ENCODE results near the gene MCC.

The MCC gene

DNA sequence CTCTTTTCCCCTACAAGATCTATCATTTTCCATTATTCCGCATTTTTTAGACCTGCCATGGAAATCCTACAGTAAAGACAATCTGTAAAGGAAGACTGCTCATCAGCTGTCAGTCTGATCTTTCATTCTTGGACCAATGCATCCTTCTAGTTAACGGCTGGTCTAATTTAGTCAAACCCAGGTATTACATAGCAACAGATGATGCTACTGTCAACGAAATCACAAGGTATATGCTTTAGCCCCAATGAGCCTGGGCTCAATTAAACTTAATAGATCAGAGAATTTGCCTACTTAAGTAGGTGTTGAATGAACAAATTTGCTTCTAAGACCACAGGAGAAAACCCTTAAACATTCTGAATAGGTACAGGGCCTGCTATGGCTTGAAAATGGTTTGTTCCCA is 260.5 kb downstream of the MCC start:
- Mint-ChIP-seq H3K36me3 (ENCODE audit: insufficient read depth) (no peaks in the 10 kb centered on the region), H3K27ac (no peak overlapping the region), H3K4me1 (ENCODE audit: low read depth in 2 of 2) (no peaks in the 10 kb centered on the region), H3K27me3 (peaks cover 17 to 33% of the 10 kb centered on the region in 2 donors), H3K9me3 (no peaks in the 10 kb centered on the region), H3K4me3 (no peak overlapping the region)
- ATAC-seq (replicated peaks) (no peak), DNase-seq (no peak)

- DNase-seq (no peak), ATAC-seq (replicated peaks) (no peak)
- Mint-ChIP-seq H3K27ac (no peak overlapping the region), H3K4me3 (no peak overlapping the region), H3K27me3 (peaks cover 17 to 34% of the 10 kb centered on the region in 2 donors), H3K36me3 (ENCODE audit: insufficient read depth) (no peaks in the 10 kb centered on the region), H3K9me3 (no peaks in the 10 kb centered on the region), H3K4me1 (ENCODE audit: low read depth in 2 of 2) (no peaks in the 10 kb centered on the region)
Observed at GRCh38 chr5:113226116-113226736, 262.0 kb downstream of the MCC start.

- Mint-ChIP-seq H3K27ac (no peak overlapping the region), H3K4me1 (ENCODE audit: low read depth in 2 of 2) (no peaks in the 10 kb centered on the region), H3K9me3 (no peaks in the 10 kb centered on the region), H3K36me3 (ENCODE audit: insufficient read depth) (no peaks in the 10 kb centered on the region), H3K27me3 (peaks cover 17 to 28% of the 10 kb centered on the region in 2 donors), H3K4me3 (no peak overlapping the region)
- DNase-seq (no peak), ATAC-seq (replicated peaks) (no peak)
Observed at GRCh38 chr5:113225259-113225658, 263.0 kb downstream of the MCC start.

DNA sequence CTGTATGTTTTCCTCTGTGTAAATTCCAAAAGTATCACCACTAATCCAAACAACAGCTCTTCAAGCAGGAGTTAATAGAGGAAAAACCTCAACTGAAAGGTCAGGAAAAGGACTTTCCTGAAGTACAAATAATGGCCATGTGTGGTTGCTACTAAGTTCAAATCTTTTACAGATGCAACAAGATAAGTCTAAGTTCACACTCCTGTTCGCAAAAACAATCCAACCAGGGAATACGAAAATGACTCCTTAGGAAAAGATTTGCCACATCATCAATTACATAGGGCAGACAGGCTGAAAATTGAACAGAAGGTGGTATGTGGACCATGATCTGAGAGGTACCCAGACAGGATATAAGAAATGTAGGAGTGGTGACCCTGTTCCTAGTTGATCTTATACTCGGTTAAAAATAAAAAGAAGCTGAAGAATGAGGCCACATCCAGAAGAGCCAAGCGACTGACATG is 263.6 kb downstream of the MCC start:
- Mint-ChIP-seq H3K4me1 (ENCODE audit: low read depth in 2 of 2) (no peaks in the 10 kb centered on the region), H3K9me3 (no peaks in the 10 kb centered on the region), H3K27ac (no peak overlapping the region), H3K36me3 (ENCODE audit: insufficient read depth) (no peaks in the 10 kb centered on the region), H3K27me3 (peaks cover 17 to 28% of the 10 kb centered on the region in 2 donors), H3K4me3 (no peak overlapping the region)
- no peak for ATAC-seq (replicated peaks)
- no peak for DNase-seq

GRCh38 chr5:113223831-113224604 is 264.2 kb downstream of the MCC start:
- DNase-seq (no peak), ATAC-seq (replicated peaks) (no peak)
- H3K4me3 Mint-ChIP-seq, result no peak overlapping the region
- no peaks in the 10 kb centered on the region for H3K9me3 Mint-ChIP-seq
- H3K27me3 Mint-ChIP-seq, result peaks cover 17 to 27% of the 10 kb centered on the region in 2 donors
- no peaks in the 10 kb centered on the region for H3K4me1 Mint-ChIP-seq (ENCODE audit: low read depth in 2 of 2)
- no peaks in the 10 kb centered on the region for H3K36me3 Mint-ChIP-seq (ENCODE audit: insufficient read depth)
- no peak overlapping the region for H3K27ac Mint-ChIP-seq

DNA sequence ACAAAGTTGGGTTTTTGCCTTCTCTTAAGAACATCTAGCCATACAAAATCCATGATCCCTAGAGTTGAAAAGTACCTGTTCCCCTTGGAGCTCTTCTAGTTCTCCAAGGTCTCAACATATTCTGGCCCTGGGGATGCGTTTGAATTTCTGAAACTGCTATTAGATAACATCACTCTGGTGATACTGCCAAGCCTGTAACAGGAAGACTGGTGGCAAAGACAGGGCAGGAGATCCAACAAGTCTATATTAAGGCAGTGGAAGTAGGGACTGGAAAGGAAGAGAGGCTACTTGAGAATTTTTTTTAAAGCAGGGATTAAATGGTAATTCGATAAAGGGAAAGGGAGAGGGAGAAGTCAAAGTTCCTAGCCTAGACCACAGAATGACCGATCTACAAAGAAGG is 264.9 kb downstream of the MCC start:
- ATAC-seq (replicated peaks) (no peak), DNase-seq (no peak)
- no peaks in the 10 kb centered on the region for H3K4me1 Mint-ChIP-seq (ENCODE audit: low read depth in 2 of 2)
- H3K27me3 Mint-ChIP-seq, result peaks cover 13 to 20% of the 10 kb centered on the region in 2 donors
- H3K4me3 Mint-ChIP-seq, result no peak overlapping the region
- H3K9me3 Mint-ChIP-seq, result no peaks in the 10 kb centered on the region
- no peaks in the 10 kb centered on the region for H3K36me3 Mint-ChIP-seq (ENCODE audit: insufficient read depth)
- no peak overlapping the region for H3K27ac Mint-ChIP-seq

- Mint-ChIP-seq H3K4me3 (no peak overlapping the region), H3K27ac (no peak overlapping the region), H3K9me3 (no peaks in the 10 kb centered on the region), H3K4me1 (ENCODE audit: low read depth in 2 of 2) (no peaks in the 10 kb centered on the region), H3K27me3 (peaks cover 11 to 17% of the 10 kb centered on the region in 2 donors), H3K36me3 (ENCODE audit: insufficient read depth) (no peaks in the 10 kb centered on the region)
- DNase-seq (no peak), ATAC-seq (replicated peaks) (no peak)
Observed at GRCh38 chr5:113221294-113222176, 266.7 kb downstream of the MCC start.

- ATAC-seq (replicated peaks) (no peak), DNase-seq (no peak)
- H3K27me3 Mint-ChIP-seq, result peaks cover under 1 to 11% of the 10 kb centered on the region in 2 donors
- no peak overlapping the region for H3K4me3 Mint-ChIP-seq
- no peaks in the 10 kb centered on the region for H3K36me3 Mint-ChIP-seq (ENCODE audit: insufficient read depth)
- no peak overlapping the region for H3K27ac Mint-ChIP-seq
- H3K4me1 Mint-ChIP-seq (ENCODE audit: low read depth in 2 of 2), result no peaks in the 10 kb centered on the region
- no peaks in the 10 kb centered on the region for H3K9me3 Mint-ChIP-seq
Observed at GRCh38 chr5:113219695-113220094, 268.6 kb downstream of the MCC start.

DNA sequence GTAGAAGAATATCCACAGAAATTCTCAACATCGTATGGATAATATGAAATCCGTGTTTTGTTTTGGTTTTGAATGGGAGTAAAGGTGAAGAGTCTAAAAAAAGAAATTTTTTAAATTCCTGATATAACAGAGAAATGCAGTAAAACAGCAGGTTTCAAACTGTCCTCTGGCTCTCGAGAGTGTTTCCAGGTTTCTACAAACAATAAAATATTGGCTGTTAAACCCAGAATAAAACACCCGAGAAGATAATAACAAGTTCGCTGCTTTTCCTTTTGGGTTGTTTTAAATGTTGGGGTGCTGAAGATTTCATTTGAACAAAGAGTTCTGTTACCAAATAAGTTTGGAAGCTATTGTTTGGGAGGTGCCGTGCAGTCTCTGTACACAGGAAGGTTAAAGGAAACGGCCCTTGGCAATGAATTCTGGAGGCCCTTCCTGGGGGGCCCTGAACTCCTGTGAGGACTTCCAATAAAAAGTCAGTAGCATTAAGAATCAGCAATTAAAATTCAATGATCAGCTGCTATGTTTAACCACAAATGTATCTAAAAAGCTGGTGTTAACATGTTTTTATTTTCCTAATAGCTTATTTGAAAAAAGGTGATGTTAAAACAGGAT is 269.2 kb downstream of the MCC start:
- H3K4me3 Mint-ChIP-seq, result no peak overlapping the region
- H3K36me3 Mint-ChIP-seq (ENCODE audit: insufficient read depth), result no peaks in the 10 kb centered on the region
- ATAC-seq (replicated peaks) (no peak), DNase-seq (no peak)
- peaks cover 0 to 11% of the 10 kb centered on the region in 2 donors for H3K27me3 Mint-ChIP-seq
- H3K4me1 Mint-ChIP-seq (ENCODE audit: low read depth in 2 of 2), result no peaks in the 10 kb centered on the region
- no peaks in the 10 kb centered on the region for H3K9me3 Mint-ChIP-seq
- no peak overlapping the region for H3K27ac Mint-ChIP-seq

- Mint-ChIP-seq H3K4me3 (no peak overlapping the region), H3K27ac (no peak overlapping the region), H3K9me3 (no peaks in the 10 kb centered on the region), H3K27me3 (peaks cover 0 to 7% of the 10 kb centered on the region in 2 donors), H3K36me3 (ENCODE audit: insufficient read depth) (no peaks in the 10 kb centered on the region), H3K4me1 (ENCODE audit: low read depth in 2 of 2) (no peaks in the 10 kb centered on the region)
- ATAC-seq (replicated peaks), result no peak
- no peak for DNase-seq
Observed at GRCh38 chr5:113218200-113218599, 270.1 kb downstream of the MCC start.

DNA sequence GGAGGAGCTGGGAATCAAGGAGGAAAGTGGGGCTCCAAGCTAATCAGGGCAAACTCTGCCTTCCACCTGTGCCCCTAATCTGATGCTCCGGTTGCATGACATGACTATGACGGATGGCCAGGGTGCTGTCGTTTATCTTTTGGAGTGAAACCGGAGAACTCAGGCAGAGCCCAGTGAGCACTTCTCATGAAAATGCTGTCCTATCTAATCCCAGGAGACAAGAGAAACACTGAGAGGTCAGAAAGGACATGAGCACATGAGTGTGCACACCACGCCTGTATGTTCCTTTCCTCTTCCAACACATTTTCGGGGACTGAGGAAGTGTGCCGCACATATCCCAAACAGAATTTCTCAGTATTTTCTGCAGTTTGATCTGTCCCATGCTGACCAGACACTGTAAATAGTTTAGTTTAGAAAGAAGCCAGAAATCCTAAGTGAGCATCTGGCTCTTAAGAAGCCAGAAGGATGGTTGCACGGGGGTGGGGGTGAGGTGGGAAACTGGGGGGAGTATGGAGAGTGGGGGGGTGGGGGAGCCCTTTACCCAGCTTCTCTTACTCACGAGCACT is 270.6 kb downstream of the MCC start:
- H3K4me1 Mint-ChIP-seq (ENCODE audit: low read depth in 2 of 2), result no peaks in the 10 kb centered on the region
- H3K27ac Mint-ChIP-seq, result no peak overlapping the region
- no peaks in the 10 kb centered on the region for H3K36me3 Mint-ChIP-seq (ENCODE audit: insufficient read depth)

DNA sequence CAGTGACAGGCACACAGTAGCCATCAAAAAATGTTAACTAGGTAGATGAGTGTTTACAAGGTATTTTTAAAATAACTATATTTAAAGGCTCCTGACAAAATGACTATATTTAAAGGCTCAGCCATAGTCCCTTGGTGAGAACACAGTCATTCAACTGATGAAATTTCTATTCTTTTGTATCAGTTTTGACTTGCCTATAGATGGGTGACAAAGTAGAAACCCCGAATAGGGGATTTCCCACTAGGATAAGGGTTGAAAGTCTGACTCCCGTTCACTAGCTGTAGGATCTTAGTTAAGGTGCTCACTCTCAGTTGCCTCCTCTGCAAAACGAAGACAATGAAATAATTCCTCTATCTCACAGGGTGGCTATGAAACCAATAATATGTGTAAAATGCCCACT is 271.7 kb downstream of the MCC start:
- DNase-seq (no peak), ATAC-seq (replicated peaks) (no peak)
- H3K27me3 Mint-ChIP-seq, result no peaks in the 10 kb centered on the region
- H3K4me1 Mint-ChIP-seq (ENCODE audit: low read depth in 2 of 2), result no peaks in the 10 kb centered on the region
- no peak overlapping the region for H3K27ac Mint-ChIP-seq
- H3K9me3 Mint-ChIP-seq, result no peaks in the 10 kb centered on the region
- no peak overlapping the region for H3K4me3 Mint-ChIP-seq
- H3K36me3 Mint-ChIP-seq (ENCODE audit: insufficient read depth), result no peaks in the 10 kb centered on the region

More for the DNA sequence above, 270.6 kb downstream of the MCC start:
- Mint-ChIP-seq H3K27me3 (peaks cover 0 to 2% of the 10 kb centered on the region in 2 donors), H3K4me3 (no peak overlapping the region), H3K9me3 (no peaks in the 10 kb centered on the region)
- DNase-seq (no peak), ATAC-seq (replicated peaks) (no peak)
